ENCODE data around the gene RAD54L2.

DNA sequence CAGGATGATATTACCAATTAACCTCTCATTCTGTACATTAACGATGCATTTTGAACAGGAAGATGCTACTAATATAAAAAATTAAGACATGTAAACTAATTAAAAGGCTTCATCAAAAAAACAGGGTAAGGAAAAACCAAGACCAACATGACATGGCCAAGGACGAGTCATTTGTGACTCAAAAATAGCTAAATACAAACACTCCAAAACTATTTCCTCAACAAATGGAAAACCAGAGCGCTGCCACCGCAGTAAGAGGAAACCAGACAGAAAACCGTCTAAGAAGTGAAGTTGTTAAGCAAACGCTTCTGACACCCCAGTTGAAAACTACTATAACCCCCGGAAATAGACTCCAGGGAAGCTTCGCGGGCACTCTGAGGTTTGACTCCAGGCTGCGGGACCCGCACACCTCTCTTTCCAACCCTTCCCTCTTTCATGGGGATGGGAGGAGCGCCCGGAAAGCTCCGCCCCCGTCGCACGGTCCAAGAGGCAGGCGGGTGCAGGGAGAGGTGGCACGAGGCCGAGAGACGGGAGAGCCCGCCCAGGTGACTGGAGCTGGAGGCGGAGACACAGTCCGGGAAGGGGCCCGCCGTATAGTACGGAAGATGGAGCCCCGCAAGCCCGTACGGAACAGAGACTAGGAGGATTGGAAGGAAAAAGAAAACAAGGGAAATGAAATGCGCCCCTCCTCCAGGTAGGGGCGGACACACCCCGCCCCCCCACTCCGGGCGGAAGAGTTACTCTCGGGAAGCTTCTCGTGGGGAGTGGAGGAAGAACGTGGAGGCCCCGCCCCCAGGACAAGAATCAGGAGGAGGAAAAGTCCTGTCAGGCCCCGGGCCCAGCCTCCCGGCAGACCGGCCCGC, 39.4 kb upstream of the RAD54L2 start:
- no peak for TF ChIP-seq GABPA (IDR thresholded peaks at IDR 0.05; ENCODE audit: low read depth)
- TF ChIP-seq, protein P1, sequence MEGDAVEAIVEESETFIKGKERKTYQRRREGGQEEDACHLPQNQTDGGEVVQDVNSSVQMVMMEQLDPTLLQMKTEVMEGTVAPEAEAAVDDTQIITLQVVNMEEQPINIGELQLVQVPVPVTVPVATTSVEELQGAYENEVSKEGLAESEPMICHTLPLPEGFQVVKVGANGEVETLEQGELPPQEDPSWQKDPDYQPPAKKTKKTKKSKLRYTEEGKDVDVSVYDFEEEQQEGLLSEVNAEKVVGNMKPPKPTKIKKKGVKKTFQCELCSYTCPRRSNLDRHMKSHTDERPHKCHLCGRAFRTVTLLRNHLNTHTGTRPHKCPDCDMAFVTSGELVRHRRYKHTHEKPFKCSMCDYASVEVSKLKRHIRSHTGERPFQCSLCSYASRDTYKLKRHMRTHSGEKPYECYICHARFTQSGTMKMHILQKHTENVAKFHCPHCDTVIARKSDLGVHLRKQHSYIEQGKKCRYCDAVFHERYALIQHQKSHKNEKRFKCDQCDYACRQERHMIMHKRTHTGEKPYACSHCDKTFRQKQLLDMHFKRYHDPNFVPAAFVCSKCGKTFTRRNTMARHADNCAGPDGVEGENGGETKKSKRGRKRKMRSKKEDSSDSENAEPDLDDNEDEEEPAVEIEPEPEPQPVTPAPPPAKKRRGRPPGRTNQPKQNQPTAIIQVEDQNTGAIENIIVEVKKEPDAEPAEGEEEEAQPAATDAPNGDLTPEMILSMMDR (IDR thresholded peaks at IDR 0.05; ENCODE audit: insufficient read depth, low read length): no peak

All from HL-60 (cell line).